Activated B cell treated with CpG ODN at 0.5 μM for 24 hours (primary cell): ENCODE measurements around the gene HSD3B2. TPM values are rescaled to one million over a fixed set of nuclear protein-coding genes. Genes with fewer than 3 reads are reported as not detected.
"Not testable (repeated sequence)": the region's sequence is repeated elsewhere in the genome, so short reads cannot be mapped to it uniquely, and the experiment has no call there.

Experiments used
- ATAC-seq: fragments of 200-7000 bp; cut with Tn5 transposase; one replicate; pipeline ENCODE4 v1.10.0; 2021; ENCODE audit warnings: low read depth, mild to moderate bottlenecking, moderate library complexity
- CTCF ChIA-PET: fragments of 350-600 bp; sonication (Branson Sonifier 250); formaldehyde crosslinking; loops from one replicate; lab custom pipeline; 2021; ENCODE audit warnings: antibody characterized with exemption; lab: Charles Lee
- POLR2A ChIA-PET: fragments of 350-600 bp; sonication (Branson Sonifier 250); formaldehyde crosslinking; loops from one replicate; lab custom pipeline; 2021; ENCODE audit warnings: antibody characterized with exemption; lab: Charles Lee
- DNase-seq: peaks from one replicate; pipeline ENCODE4 v3.0.0; 2022
- H3K27ac Mint-ChIP-seq: one replicate; pipeline ENCODE4 v1.8.0; 2020; ENCODE audit warnings: mixed read lengths
- H3K27me3 Mint-ChIP-seq: one replicate; pipeline ENCODE4 v1.8.0; 2021; ENCODE audit warnings: mixed read lengths
- H3K36me3 Mint-ChIP-seq: one replicate; pipeline ENCODE4 v1.8.0; 2021; ENCODE audit warnings: low read depth, mixed read lengths
- H3K4me1 Mint-ChIP-seq: one replicate; pipeline ENCODE4 v1.8.0; 2021; ENCODE audit warnings: mixed read lengths
- H3K4me3 Mint-ChIP-seq: one replicate; pipeline ENCODE4 v1.8.0; 2020; ENCODE audit warnings: mild to moderate bottlenecking, mixed read lengths
- H3K9me3 Mint-ChIP-seq: one replicate; pipeline ENCODE4 v1.8.0; 2020; ENCODE audit warnings: mixed read lengths
- intact Hi-C: fragments of 100-400 bp; cut with micrococcal nuclease; formaldehyde crosslinking; loops from one replicate; pipeline ENCODE4 v1.15.1; 2024
- total RNA-seq: library from RNA; stranded (reverse); gene quantifications from 2 replicates; pipeline ENCODE4 v1.2.3, GENCODE V29; 2022
- TF ChIP-seq, protein P1 (sequence below): fragments of 200-600 bp; IDR thresholded peaks from one replicate; pipeline ENCODE4 v1.8.0; 2022; ENCODE audit warnings: antibody characterized with exemption, mild to moderate bottlenecking

The HSD3B2 gene
- total RNA-seq, 1 donor from 2014 or later, result not detected

- DNase-seq, result no peak
- no peaks in the 10 kb centered on the region for H3K4me1 Mint-ChIP-seq
- no peak overlapping the region for H3K27ac Mint-ChIP-seq
- ChIA-PET CTCF (no interaction called here), POLR2A (no interaction called here)
- H3K9me3 Mint-ChIP-seq, result peaks cover 5% of the 10 kb centered on the region
- TF ChIP-seq, protein P1, sequence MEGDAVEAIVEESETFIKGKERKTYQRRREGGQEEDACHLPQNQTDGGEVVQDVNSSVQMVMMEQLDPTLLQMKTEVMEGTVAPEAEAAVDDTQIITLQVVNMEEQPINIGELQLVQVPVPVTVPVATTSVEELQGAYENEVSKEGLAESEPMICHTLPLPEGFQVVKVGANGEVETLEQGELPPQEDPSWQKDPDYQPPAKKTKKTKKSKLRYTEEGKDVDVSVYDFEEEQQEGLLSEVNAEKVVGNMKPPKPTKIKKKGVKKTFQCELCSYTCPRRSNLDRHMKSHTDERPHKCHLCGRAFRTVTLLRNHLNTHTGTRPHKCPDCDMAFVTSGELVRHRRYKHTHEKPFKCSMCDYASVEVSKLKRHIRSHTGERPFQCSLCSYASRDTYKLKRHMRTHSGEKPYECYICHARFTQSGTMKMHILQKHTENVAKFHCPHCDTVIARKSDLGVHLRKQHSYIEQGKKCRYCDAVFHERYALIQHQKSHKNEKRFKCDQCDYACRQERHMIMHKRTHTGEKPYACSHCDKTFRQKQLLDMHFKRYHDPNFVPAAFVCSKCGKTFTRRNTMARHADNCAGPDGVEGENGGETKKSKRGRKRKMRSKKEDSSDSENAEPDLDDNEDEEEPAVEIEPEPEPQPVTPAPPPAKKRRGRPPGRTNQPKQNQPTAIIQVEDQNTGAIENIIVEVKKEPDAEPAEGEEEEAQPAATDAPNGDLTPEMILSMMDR, result no peak
- intact Hi-C loops, result no loop called here
- H3K27me3 Mint-ChIP-seq, result peaks cover 3% of the 10 kb centered on the region
- no peak for ATAC-seq
- no peak overlapping the region for H3K4me3 Mint-ChIP-seq
- H3K36me3 Mint-ChIP-seq, result no peaks in the 10 kb centered on the region
These were observed 38.4 kb upstream of the HSD3B2 start for GRCh38 chr1:119376594-119376993.

- H3K4me3 Mint-ChIP-seq, ATAC-seq, intact Hi-C loops, H3K4me1 Mint-ChIP-seq, POLR2A ChIA-PET, DNase-seq, CTCF ChIA-PET, H3K9me3 Mint-ChIP-seq, H3K36me3 Mint-ChIP-seq, H3K27ac Mint-ChIP-seq, H3K27me3 Mint-ChIP-seq: not testable (repeated sequence)
These were observed 37.4 kb upstream of the HSD3B2 start for GRCh38 chr1:119377594-119377993.

DNA sequence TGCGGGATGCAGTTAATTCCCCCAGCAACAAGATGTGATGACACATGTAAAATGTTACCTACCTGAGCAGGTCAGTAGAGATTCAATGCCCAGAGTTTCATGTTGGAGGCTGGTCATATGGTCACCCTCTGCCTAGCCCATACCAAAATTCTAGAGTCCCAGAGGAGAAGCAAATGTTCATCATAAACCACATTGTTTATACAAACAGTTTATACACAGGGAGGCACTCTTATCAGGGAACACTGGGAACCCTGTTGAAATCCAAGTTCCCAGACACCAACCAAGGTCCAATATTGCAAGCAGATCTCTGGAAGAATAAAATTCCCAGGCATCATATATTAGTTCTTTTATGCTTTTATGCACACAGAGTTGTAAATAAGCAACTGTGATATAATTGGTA is 35.8 kb upstream of the HSD3B2 start:
- intact Hi-C loops, result no loop called here
- H3K36me3 Mint-ChIP-seq, result no peaks in the 10 kb centered on the region
- POLR2A ChIA-PET, result no interaction called here
- H3K27ac Mint-ChIP-seq, result no peak overlapping the region
- CTCF ChIA-PET, result no interaction called here
- TF ChIP-seq, protein P1, result no peak
- no peak overlapping the region for H3K4me3 Mint-ChIP-seq
- H3K4me1 Mint-ChIP-seq, result no peaks in the 10 kb centered on the region
- no peak for DNase-seq
- ATAC-seq, result no peak
- peaks cover 5% of the 10 kb centered on the region for H3K9me3 Mint-ChIP-seq
- H3K27me3 Mint-ChIP-seq, result peaks cover 3% of the 10 kb centered on the region

DNA sequence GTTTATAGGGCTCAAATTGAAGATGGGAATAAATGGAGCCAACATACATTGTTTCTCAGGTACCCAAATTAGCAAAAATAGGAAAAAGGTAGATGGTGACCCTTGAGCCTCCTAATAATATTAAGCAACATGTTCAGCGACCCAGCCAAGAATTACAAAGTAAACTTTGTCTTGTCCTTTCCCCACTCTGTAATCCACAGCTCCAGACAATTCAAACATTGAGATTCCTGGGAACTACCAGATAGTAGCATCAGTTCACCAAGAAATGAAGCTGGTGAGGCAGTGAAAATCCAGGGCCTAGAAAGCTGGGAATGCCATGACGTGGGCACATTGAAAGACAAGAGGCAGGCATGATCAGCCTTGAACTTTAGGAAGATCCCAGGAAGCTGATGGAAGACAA is 34.6 kb upstream of the HSD3B2 start:
- H3K4me1 Mint-ChIP-seq, result no peaks in the 10 kb centered on the region
- TF ChIP-seq, protein P1, result no peak
- peaks cover 5% of the 10 kb centered on the region for H3K9me3 Mint-ChIP-seq
- intact Hi-C loops, result no loop called here
- CTCF ChIA-PET, result no interaction called here
- no peak overlapping the region for H3K27ac Mint-ChIP-seq
- H3K4me3 Mint-ChIP-seq, result no peak overlapping the region
- peaks cover 3% of the 10 kb centered on the region for H3K27me3 Mint-ChIP-seq
- POLR2A ChIA-PET, result no interaction called here
- no peak for ATAC-seq
- no peaks in the 10 kb centered on the region for H3K36me3 Mint-ChIP-seq
- no peak for DNase-seq

- intact Hi-C loops, result no loop called here
These were observed 33.8 kb upstream of the HSD3B2 start for GRCh38 chr1:119380983-119381662.

More at GRCh38 chr1:119380983-119381662, 33.8 kb upstream of the HSD3B2 start:
- no peaks in the 10 kb centered on the region for H3K27me3 Mint-ChIP-seq
- H3K4me1 Mint-ChIP-seq, result no peaks in the 10 kb centered on the region
- no peak overlapping the region for H3K4me3 Mint-ChIP-seq
- H3K27ac Mint-ChIP-seq, result no peak overlapping the region
- H3K9me3 Mint-ChIP-seq, result no peaks in the 10 kb centered on the region
- ChIA-PET POLR2A (no interaction called here), CTCF (no interaction called here)
- H3K36me3 Mint-ChIP-seq, result no peaks in the 10 kb centered on the region
- TF ChIP-seq, protein P1, result no peak
- no peak for DNase-seq
- ATAC-seq, result no peak
